Fibroblast of skin of left quadriceps (primary cell): ENCODE measurements around the gene LMX1A.

Experiments used
- DNase-seq, 2 experiments: peaks; one replicate each; pipeline ENCODE4 v3.0.0-alpha.2; 2013; ENCODE audit warnings: low read depth in 2 of 2

Gene LMX1A

DNA sequence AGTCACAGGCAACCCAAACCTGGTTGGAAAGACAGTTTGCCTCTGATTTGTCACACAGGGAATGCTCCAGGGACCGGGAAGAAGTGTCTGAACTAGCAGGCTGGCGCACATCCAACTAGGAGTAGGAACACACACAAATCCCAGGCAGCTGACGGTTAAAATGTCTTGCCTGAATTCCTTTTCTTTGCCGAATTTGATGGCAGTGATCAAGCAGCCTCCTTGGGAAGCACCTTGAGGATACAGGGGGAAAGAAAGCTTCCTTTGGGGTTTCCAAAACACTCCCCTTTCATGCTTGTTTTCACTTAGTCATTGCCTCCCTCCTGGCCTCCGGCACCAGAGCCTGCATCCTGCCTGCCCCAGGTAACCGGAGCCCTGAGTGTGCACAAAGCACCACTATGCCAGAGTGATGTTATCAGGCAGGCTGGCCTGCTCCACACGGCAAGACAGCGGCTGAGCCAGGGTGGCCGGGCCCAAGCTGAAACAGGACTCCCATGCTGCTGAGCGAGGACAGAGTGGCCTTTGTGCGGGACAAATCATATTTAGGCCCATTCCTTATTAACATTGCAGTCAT is 193.8 kb downstream of the LMX1A start:
- no peak for DNase-seq

DNA sequence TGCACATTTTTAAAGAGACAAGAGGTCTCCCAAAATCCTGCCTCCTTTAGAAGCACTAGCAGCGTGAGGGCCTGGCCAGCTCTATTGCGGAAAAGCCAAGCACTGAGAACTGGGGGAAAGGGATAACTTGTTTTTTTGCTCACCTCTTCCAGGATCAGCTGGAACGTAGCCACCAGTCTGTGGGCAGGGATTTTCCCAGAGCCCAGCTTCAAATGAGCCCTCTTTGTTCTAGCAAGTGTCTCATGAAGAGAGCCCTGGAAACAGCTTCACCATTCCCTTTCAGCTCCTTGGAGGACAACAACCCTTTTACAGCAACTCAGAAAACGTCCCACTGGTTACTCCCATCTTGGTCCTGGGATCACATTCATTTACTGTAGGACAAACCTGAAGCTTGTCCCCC is 195.4 kb downstream of the LMX1A start:
- DNase-seq: no peak

DNA sequence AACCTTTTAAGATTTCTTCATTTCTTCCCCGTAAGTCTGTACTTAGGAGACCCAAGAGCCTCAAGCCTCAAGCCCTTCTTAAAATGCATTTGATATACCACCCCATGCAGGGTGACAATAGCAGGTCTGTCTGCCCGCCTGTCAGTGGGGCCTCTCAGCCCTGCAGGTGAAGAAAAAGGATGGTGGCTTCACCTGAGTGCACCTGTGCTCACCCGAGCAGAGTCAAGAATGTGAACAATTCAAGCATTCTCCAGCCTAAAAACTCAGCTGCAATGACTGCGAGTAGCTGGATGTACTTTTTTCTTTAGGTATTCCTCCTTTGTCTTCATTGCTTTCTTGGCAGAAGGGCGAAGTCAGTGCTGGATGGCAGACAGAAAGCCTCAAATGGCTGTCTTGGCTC is 203.3 kb downstream of the LMX1A start:
- DNase-seq: no peak

DNA sequence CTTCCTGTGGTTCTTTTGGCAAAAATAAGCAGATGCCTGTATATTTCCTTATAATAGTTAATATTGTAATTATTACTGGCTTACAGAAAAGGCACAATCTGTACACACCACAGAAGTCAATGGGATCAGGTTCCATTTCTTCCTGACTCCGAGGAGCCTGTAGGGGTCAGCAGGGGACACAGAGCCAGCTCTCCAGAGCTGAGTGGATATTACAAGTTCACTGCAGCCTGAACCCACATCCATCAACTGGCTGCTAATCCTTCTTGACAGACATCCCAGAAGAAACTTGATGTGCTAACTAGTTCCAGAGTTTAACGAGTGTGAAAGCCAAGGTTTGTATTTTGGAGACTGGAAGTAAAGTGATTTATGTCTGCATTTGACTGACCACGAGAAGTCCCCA is 203.8 kb downstream of the LMX1A start:
- DNase-seq: no peak

DNA sequence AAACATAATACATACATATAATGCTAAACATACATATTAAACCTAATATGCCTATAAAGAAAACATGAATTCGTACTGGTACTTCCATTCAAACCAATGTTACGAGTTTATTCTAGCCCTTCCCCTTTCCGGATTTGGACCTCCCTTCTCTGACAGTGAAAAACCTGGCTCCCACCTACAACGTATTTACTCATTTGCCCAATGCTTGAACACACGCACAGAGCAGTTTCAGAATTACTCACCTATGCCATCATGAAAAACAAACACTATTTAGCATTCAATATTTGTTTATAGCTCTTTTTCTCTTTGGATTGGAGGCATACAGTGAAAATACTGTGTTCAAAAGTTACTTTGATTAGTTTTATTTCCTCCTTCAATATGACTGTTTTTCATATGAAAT is 204.4 kb downstream of the LMX1A start:
- DNase-seq: no peak
